Type B pancreatic cell (in vitro differentiated cells): ENCODE results near the gene PLA2G4E. TPM values are rescaled to one million over a fixed set of nuclear protein-coding genes. Genes with fewer than 3 reads are reported as not detected.
A peak's percentile ranks its signal among the peaks of the same experiment; 100 is the strongest.

ENCODE experiments used
- DNase-seq: peaks from one replicate; pipeline ENCODE4 v3.0.0; 2021; ENCODE audit warnings: mixed read lengths; ENCODE audit not compliant: unreplicated experiment; ENCODE audit errors: extremely low spot score
- H3K27ac Mint-ChIP-seq: 2 replicates; pipeline ENCODE4 v1.8.0; 2021; ENCODE audit warnings: mild to moderate bottlenecking, mixed read lengths
- H3K27me3 Mint-ChIP-seq: 2 replicates; pipeline ENCODE4 v1.8.0; 2021; ENCODE audit warnings: mixed read lengths
- H3K36me3 Mint-ChIP-seq: 2 replicates; pipeline ENCODE4 v1.8.0; 2021; ENCODE audit warnings: mixed read lengths
- H3K4me1 Mint-ChIP-seq: one replicate; pipeline ENCODE4 v1.8.0; 2021; ENCODE audit warnings: mixed read lengths; ENCODE audit not compliant: unreplicated experiment
- H3K4me3 Mint-ChIP-seq: 2 replicates; pipeline ENCODE4 v1.8.0; 2021; ENCODE audit warnings: mild to moderate bottlenecking, mixed read lengths
- H3K9me3 Mint-ChIP-seq: 2 replicates; pipeline ENCODE4 v1.8.0; 2021; ENCODE audit warnings: mixed read lengths
- total RNA-seq: library from RNA; stranded (reverse); gene quantifications from 2 replicates; pipeline ENCODE4 v1.2.1, GENCODE V29; 2021; ENCODE audit warnings: low replicate concordance
- TF ChIP-seq, protein P1 (sequence below): fragments of 200-600 bp; sonication (generic); conservative IDR thresholded peaks from 2 replicates; pipeline ENCODE4 v1.5.0; 2021; ENCODE audit warnings: antibody characterized with exemption, mild to moderate bottlenecking

Gene PLA2G4E
- total RNA-seq, 1 donor from 2014 or later = not detected

DNA sequence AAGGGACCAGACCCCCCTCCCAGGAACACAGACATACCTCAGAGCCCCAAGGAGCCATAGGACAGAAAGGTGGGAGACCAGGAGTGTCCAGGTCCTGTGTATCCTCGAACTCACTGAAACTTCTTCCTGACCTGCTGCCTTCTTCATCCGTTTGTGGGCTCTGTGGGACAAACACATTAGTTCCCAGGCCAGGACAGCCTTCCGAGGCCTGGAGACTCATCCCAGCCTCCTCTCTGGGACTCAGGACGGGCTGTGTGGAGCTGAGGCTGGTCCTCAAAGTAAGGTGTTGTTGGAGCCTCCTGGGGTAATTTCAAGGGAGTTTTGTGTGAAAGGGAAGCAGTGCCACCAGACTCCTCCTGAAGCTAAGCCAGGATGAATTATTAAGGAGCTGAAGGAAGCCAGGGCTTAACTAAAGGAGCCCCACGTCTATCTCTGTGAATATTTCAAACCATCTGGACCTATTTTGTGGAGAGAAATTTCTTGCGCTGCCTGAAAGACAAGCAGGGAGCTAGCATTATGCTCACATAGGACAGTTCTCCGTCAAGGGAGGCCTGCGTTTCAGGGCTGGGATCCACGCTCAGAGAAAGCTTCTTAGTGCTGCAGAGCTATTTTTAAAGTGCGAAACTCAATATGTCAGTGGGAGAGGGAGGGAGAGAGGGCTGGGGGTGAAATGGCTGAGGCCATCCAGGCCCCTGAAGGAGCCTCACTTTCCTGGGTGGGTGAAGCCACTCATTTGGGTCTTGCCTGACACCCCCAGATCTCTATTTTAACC, 29.8 kb upstream of the PLA2G4E start:
- TF ChIP-seq, protein P1, sequence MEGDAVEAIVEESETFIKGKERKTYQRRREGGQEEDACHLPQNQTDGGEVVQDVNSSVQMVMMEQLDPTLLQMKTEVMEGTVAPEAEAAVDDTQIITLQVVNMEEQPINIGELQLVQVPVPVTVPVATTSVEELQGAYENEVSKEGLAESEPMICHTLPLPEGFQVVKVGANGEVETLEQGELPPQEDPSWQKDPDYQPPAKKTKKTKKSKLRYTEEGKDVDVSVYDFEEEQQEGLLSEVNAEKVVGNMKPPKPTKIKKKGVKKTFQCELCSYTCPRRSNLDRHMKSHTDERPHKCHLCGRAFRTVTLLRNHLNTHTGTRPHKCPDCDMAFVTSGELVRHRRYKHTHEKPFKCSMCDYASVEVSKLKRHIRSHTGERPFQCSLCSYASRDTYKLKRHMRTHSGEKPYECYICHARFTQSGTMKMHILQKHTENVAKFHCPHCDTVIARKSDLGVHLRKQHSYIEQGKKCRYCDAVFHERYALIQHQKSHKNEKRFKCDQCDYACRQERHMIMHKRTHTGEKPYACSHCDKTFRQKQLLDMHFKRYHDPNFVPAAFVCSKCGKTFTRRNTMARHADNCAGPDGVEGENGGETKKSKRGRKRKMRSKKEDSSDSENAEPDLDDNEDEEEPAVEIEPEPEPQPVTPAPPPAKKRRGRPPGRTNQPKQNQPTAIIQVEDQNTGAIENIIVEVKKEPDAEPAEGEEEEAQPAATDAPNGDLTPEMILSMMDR = no peak
- peaks cover 7% of the 10 kb centered on the region for H3K27me3 Mint-ChIP-seq
- peaks cover 6% of the 10 kb centered on the region for H3K4me1 Mint-ChIP-seq
- DNase-seq = no peak
- no peaks in the 10 kb centered on the region for H3K36me3 Mint-ChIP-seq
- H3K9me3 Mint-ChIP-seq = no peaks in the 10 kb centered on the region
- peak overlapping the region; percentile 1 for H3K27ac Mint-ChIP-seq
- H3K4me3 Mint-ChIP-seq = no peak overlapping the region

DNA sequence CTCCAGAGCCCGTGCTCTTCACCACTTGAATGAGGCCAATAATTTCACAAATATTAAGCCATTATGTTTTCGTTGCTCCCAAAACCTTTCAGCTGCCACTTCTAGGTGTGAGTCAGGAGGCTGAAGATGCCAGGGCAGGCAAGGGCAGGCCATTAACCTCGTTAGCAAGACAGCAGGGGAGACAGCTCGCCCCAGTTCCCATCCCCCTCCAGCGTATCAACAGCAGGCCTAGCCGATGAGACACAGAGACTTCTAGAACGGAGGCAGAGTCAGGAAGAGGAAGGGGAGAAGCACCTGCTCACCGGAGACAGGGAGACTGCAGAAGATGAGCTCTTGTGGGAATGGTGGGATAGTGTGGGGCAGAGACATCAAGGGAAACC, 28.0 kb upstream of the PLA2G4E start:
- H3K4me1 Mint-ChIP-seq = peaks cover 6% of the 10 kb centered on the region
- no peaks in the 10 kb centered on the region for H3K27me3 Mint-ChIP-seq
- H3K9me3 Mint-ChIP-seq = no peaks in the 10 kb centered on the region
- no peak for DNase-seq
- H3K36me3 Mint-ChIP-seq = no peaks in the 10 kb centered on the region
- no peak overlapping the region for H3K27ac Mint-ChIP-seq
- TF ChIP-seq, protein P1 = no peak
- H3K4me3 Mint-ChIP-seq = no peak overlapping the region

DNA sequence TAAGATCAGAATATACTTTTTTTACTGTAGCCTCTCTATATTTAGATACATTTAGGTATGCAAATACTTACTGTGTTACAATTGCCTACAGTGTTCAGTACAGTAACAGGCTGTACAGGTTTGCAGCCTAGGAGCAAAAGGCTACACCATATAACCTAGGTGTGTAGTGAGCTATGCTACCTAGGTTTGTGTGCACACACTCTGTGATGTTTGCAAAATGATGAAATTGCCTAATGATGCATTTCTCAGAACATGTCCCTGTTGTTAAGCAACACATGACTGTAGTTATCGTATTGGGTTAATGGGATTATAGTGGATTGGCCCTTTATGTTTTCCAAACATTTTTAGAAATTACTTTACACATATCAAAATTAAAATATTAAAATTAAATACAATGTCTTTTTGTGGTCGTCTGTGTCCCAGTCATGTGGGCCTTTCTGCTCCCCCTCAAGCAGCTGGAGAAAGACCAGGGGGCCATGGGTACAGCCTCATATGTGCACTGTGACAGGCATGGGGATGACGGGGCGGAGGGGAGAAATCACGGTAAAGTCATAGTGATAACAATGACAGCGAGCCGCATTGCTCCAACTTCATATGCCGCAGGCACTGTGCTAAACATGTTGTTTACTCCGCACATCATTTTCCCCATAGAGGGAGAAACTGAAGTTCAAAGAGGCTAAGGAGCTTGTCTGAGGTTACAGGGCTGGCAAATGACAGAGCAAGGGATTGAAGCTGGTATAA, 27.4 kb upstream of the PLA2G4E start:
- Mint-ChIP-seq H3K36me3 (no peaks in the 10 kb centered on the region), H3K9me3 (no peaks in the 10 kb centered on the region), H3K27ac (no peak overlapping the region), H3K4me1 (peaks cover 6% of the 10 kb centered on the region), H3K27me3 (no peaks in the 10 kb centered on the region), H3K4me3 (no peak overlapping the region)
- no peak for DNase-seq
- TF ChIP-seq, protein P1 = no peak

DNA sequence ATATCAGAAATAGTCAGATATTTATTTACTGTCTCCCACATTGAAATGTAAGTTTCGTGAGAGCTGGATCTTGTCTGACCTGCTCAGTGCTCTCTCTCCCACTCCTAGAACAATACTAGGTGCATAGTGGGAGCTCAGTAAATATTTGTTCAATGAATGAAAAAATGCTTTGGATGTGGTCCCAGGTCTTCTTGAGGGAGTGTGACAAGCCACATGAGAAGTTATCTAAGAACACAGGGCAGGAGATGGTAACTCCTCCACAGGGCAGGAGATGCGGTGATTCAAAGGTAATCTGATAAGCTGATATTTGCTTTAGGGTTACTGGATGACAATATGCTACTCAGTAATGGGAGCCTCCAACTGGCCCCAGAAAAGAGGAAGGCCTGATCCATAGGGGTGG, 25.8 kb upstream of the PLA2G4E start:
- DNase-seq = no peak
- Mint-ChIP-seq H3K4me1 (peaks cover 6% of the 10 kb centered on the region), H3K4me3 (no peak overlapping the region), H3K27ac (no peak overlapping the region), H3K9me3 (no peaks in the 10 kb centered on the region), H3K36me3 (no peaks in the 10 kb centered on the region), H3K27me3 (no peaks in the 10 kb centered on the region)
- TF ChIP-seq, protein P1 = no peak

DNA sequence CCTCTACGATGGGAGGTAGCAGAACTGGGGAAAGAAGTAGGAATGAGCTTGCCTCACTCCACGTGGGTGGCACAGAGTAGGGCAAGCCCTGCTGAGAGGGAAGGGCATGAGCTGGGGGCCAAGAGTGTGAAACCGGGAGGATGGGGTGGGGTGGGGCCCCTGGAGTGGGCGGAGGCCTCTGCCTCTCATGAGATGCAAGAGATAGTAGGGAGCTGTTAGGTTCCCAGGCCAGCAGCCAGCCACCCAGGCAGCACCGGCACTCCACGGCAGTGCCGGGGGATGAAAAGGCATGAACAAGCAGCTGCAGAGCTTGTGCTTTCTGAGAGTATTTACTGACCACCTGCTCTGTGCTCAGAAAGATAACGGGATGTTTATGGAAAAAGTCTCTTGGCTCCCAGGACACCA, 24.4 kb upstream of the PLA2G4E start:
- TF ChIP-seq, protein P1 = no peak
- H3K4me3 Mint-ChIP-seq = no peak overlapping the region
- no peaks in the 10 kb centered on the region for H3K36me3 Mint-ChIP-seq
- no peak overlapping the region for H3K27ac Mint-ChIP-seq
- no peak for DNase-seq
- no peaks in the 10 kb centered on the region for H3K27me3 Mint-ChIP-seq
- H3K9me3 Mint-ChIP-seq = no peaks in the 10 kb centered on the region
- H3K4me1 Mint-ChIP-seq = no peaks in the 10 kb centered on the region
